Fibroblast of lung (primary cell): ENCODE measurements around the gene LRFN4.

ENCODE experiments used
- CTCF ChIP-seq, 2 donors: IDR thresholded peaks in 1 of 2; conservative IDR thresholded peaks in 1 of 2; 1 replicate in 1 of 2; 2 replicates in 1 of 2; pipeline ENCODE4 v1.5.1; 2011 to 2012; ENCODE audit warnings: low read length in 2 of 2, control low read depth in 1 of 2, inconsistent platforms in 1 of 2, low read depth in 1 of 2, mild to moderate bottlenecking in 1 of 2
- EZH2 ChIP-seq: IDR thresholded peaks from 2 replicates; pipeline ENCODE4 v1.5.1; 2012; ENCODE audit warnings: low read length, control low read depth, mild to moderate bottlenecking; ENCODE audit errors: missing control alignments

- TF ChIP-seq CTCF (conservative IDR thresholded peaks at IDR 0.05 in 1 of 2, IDR thresholded peaks at IDR 0.05 in 1 of 2; ENCODE audit: low read depth in 1 of 2, low read length in 2 of 2) (no peak), EZH2 (no peak)
Measured at GRCh38 chr11:66844496-66845142, 12.2 kb upstream of the LRFN4 start.
